Measurements from ENCODE around the gene LARP6.

LARP6 gene

DNA sequence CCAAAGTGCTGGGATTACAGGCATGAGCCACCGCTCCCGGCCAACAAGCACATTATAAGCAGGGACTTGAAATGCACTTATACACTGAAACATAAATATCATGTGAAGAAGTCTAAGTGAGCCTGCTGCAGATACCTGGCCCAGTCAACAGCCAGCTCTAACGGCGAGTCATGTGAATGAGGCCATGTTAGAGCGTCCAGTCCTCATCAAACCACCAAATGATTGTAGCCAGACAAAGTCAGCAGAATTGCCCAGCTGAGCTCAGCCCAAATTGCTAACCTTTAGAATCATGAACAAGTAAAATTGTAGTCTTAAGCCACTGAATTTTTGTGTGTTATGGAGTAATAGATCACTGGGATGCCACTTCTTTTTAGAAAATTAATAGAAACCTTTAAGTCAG lies 52.8 kb downstream of the LARP6 start:
- TF ChIP-seq, protein P1, sequence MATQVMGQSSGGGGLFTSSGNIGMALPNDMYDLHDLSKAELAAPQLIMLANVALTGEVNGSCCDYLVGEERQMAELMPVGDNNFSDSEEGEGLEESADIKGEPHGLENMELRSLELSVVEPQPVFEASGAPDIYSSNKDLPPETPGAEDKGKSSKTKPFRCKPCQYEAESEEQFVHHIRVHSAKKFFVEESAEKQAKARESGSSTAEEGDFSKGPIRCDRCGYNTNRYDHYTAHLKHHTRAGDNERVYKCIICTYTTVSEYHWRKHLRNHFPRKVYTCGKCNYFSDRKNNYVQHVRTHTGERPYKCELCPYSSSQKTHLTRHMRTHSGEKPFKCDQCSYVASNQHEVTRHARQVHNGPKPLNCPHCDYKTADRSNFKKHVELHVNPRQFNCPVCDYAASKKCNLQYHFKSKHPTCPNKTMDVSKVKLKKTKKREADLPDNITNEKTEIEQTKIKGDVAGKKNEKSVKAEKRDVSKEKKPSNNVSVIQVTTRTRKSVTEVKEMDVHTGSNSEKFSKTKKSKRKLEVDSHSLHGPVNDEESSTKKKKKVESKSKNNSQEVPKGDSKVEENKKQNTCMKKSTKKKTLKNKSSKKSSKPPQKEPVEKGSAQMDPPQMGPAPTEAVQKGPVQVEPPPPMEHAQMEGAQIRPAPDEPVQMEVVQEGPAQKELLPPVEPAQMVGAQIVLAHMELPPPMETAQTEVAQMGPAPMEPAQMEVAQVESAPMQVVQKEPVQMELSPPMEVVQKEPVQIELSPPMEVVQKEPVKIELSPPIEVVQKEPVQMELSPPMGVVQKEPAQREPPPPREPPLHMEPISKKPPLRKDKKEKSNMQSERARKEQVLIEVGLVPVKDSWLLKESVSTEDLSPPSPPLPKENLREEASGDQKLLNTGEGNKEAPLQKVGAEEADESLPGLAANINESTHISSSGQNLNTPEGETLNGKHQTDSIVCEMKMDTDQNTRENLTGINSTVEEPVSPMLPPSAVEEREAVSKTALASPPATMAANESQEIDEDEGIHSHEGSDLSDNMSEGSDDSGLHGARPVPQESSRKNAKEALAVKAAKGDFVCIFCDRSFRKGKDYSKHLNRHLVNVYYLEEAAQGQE (IDR thresholded peaks at IDR 0.05; ENCODE audit: insufficient read depth in 1 of 2, low read depth in 2 of 2, low read length in 2 of 2) = no peak
- TF ChIP-seq POLR2AphosphoS5 (IDR thresholded peaks at IDR 0.05; ENCODE audit: low read depth, low read length) (no peak), TAF1 (IDR thresholded peaks at IDR 0.05; ENCODE audit: borderline replicate concordance, insufficient read depth, low read length) (no peak), SIN3A (IDR thresholded peaks at IDR 0.05; ENCODE audit: borderline replicate concordance, insufficient read depth, low read length) (no peak), FOXP2 (optimal IDR thresholded peaks at IDR 0.05; ENCODE audit: borderline replicate concordance, extremely low read depth, extremely low read length, insufficient read depth) (no peak)

DNA sequence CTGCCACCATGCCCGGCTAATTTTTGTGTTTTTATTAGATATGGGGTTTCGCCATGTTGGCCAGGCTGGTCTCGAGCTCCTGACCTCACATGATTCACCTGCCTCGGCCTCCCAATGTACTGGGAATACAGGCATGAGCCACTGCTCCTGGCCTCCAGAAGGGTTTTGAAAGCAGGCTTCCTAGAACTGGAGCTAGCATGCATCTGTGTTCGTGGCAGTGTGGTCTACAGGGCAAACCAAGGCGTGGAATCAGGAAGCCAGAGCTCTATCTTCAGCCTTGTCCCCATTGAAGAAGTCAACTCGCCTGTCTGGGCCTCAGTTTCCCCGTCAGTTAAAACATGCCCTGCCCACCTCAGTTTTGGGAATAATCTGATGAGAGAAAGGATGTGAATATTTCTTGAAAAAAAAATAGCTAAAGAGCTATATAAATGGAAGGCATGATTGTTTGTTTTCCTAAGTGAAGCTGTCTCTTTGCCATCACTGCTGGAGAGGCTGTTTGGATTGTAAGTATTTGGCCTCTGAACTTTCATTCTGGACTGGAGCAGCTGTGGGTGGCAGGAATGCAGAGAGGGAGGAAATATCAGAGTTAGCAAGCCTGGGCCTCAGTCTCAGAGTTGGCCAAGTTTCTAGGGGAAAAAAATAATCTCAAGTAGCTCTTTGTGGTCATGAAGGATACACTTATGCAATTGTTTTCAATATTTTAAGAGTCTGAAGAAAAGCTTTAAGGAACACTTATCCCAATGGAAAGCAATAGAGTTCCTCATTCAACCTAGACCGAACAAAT lies 54.1 kb downstream of the LARP6 start:
- no peak for TF ChIP-seq FOXP2 (optimal IDR thresholded peaks at IDR 0.05; ENCODE audit: borderline replicate concordance, extremely low read depth, extremely low read length, insufficient read depth)
- no peak for TF ChIP-seq POLR2AphosphoS5 (IDR thresholded peaks at IDR 0.05; ENCODE audit: low read depth, low read length)
- no peak for TF ChIP-seq SIN3A (IDR thresholded peaks at IDR 0.05; ENCODE audit: borderline replicate concordance, insufficient read depth, low read length)
- TF ChIP-seq, protein P1 (IDR thresholded peaks at IDR 0.05; ENCODE audit: insufficient read depth in 1 of 2, low read depth in 2 of 2, low read length in 2 of 2) = no peak
- TF ChIP-seq TAF1 (IDR thresholded peaks at IDR 0.05; ENCODE audit: borderline replicate concordance, insufficient read depth, low read length) = no peak

DNA sequence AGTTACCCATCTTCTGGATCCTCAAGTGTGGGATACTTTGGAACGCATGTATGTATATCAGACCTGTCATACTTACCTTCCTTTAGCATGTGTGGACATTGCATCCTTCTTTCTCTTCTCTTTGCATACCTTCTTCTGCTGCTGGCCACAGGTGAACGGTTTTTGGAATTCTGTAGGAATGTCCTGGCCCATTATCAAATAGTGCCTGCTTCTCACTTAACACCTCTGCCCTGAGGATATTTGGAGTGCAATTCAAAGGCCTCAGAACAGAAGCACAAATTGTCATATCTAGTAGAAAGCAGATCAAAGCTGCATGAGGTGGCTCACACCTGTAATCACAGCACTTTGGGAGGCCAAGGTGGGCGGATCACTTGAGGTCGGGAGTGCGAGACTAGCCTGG lies 56.5 kb downstream of the LARP6 start:
- TF ChIP-seq TAF1 (IDR thresholded peaks at IDR 0.05; ENCODE audit: borderline replicate concordance, insufficient read depth, low read length) (no peak), FOXP2 (optimal IDR thresholded peaks at IDR 0.05; ENCODE audit: borderline replicate concordance, extremely low read depth, extremely low read length, insufficient read depth) (no peak), POLR2AphosphoS5 (IDR thresholded peaks at IDR 0.05; ENCODE audit: low read depth, low read length) (no peak), SIN3A (IDR thresholded peaks at IDR 0.05; ENCODE audit: borderline replicate concordance, insufficient read depth, low read length) (no peak)
- TF ChIP-seq, protein P1 (IDR thresholded peaks at IDR 0.05; ENCODE audit: insufficient read depth in 1 of 2, low read depth in 2 of 2, low read length in 2 of 2) = no peak

DNA sequence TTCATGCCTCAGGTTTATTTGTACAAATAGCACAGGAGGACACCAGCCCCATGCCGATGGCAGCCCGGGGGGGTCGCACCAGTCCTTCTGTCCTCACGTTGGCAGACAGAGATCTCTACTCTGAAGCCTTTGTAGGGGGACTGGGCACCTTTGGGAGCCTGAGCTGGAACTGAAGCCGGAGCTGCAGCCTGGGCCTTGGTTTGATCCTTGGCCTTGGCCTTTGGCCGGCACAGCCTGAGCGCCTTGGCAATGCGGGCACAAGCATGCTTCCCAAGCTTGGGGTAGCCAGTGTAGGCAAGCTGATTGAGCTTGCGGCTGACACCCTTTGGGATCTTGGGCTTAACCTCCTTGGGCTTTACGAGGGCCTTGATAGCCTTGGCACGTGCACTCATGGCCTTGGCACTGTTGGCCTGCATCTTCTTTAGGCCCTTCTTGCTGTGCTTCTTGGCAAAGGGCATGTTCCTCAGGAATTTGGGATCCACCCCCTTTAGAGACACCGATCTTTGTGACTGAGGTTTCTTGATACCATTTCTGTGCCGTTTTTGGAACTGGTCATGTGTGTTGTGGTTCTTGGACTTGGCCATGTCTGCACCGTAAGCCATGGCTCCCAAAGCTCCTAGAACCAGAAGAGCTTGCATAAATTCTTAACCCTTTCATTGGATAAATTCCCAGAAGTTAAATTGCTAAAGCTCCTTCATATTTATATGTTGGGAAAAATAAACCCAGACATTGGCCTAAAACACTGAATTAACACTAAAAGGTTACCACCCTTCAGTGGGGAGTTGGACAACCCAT lies 57.2 kb downstream of the LARP6 start:
- TF ChIP-seq SIN3A (IDR thresholded peaks at IDR 0.05; ENCODE audit: borderline replicate concordance, insufficient read depth, low read length) (no peak), POLR2AphosphoS5 (IDR thresholded peaks at IDR 0.05; ENCODE audit: low read depth, low read length) (no peak), FOXP2 (optimal IDR thresholded peaks at IDR 0.05; ENCODE audit: borderline replicate concordance, extremely low read depth, extremely low read length, insufficient read depth) (no peak), TAF1 (IDR thresholded peaks at IDR 0.05; ENCODE audit: borderline replicate concordance, insufficient read depth, low read length) (no peak)
- TF ChIP-seq, protein P1 (IDR thresholded peaks at IDR 0.05; ENCODE audit: insufficient read depth in 1 of 2, low read depth in 2 of 2, low read length in 2 of 2) = no peak

Measured in PFSK-1 (cell line).